ENCODE data around the gene RUNX3. TPM values are rescaled to one million over a fixed set of nuclear protein-coding genes. Genes with fewer than 3 reads are reported as not detected.

The RUNX3 gene
- total and polyA plus RNA-seq, 2 donors (not counting 3 experiments of a cell fraction or from before 2014, with no cell fraction given): not detected

- Histone ChIP-seq H3K4me1 (ENCODE audit: control insufficient read depth, extremely low read depth, insufficient read depth, low read length) (no peaks in the 10 kb centered on the region), H3K79me2 (ENCODE audit: control insufficient read depth, insufficient read depth, low read length) (no peaks in the 10 kb centered on the region), H3K4me3 (replicated peaks in 1 of 3; ENCODE audit: insufficient read depth in 1 of 3, low read depth in 1 of 3, low read length in 3 of 3) (no peak overlapping the region), H4K20me1 (replicated peaks; ENCODE audit: control insufficient read depth, extremely low read depth, insufficient read depth, low read length) (no peaks in the 10 kb centered on the region), H2AFZ (ENCODE audit: low read depth, low read length) (no peak overlapping the region), H3K9ac (replicated peaks; ENCODE audit: extremely low read depth, insufficient read depth, low read length) (no peak overlapping the region), H3K36me3 (ENCODE audit: control insufficient read depth in 2 of 2, extremely low read depth in 1 of 2, insufficient read depth in 2 of 2, low read length in 2 of 2) (no peaks in the 10 kb centered on the region), H3K4me2 (ENCODE audit: insufficient read depth, low read length) (no peak overlapping the region), H3K27ac (ENCODE audit: insufficient read depth, low read depth, low read length) (no peak overlapping the region), H3K27me3 (ENCODE audit: control insufficient read depth in 2 of 2, insufficient read depth in 2 of 2, low read length in 2 of 2) (peaks cover 0 to 6% of the 10 kb centered on the region in 2 experiments), H3K9me1 (replicated peaks; ENCODE audit: control insufficient read depth, extremely low read depth, insufficient read depth, low read length) (no peaks in the 10 kb centered on the region), H3K9me3 (replicated peaks; ENCODE audit: control insufficient read depth, insufficient read depth, low read length) (no peaks in the 10 kb centered on the region)
- TF ChIP-seq FOS (IDR thresholded peaks at IDR 0.05; ENCODE audit: borderline replicate concordance, insufficient read depth, low read length): no peak
- no peak for TF ChIP-seq POLR2A (IDR thresholded peaks at IDR 0.05; ENCODE audit: low read depth, low read length)
- no peak for TF ChIP-seq EZH2 (IDR thresholded peaks at IDR 0.05; ENCODE audit: borderline replicate concordance, low read depth, low read length, severe bottlenecking)
- TF ChIP-seq GATA2 (IDR thresholded peaks at IDR 0.05; ENCODE audit: insufficient read depth, insufficient read length, low read depth, low read length): no peak
- TF ChIP-seq POLR2AphosphoS5 (IDR thresholded peaks at IDR 0.05; ENCODE audit: insufficient read depth, low read depth, low read length): no peak
- no peak for TF ChIP-seq MAX (IDR thresholded peaks at IDR 0.05; ENCODE audit: insufficient read depth, insufficient read length)
- no peak for TF ChIP-seq JUN (IDR thresholded peaks at IDR 0.05; ENCODE audit: borderline replicate concordance, insufficient read depth, insufficient read length, low read depth)
- TF ChIP-seq MYC (IDR thresholded peaks at IDR 0.05; ENCODE audit: low read depth, low read length): no peak
- TF ChIP-seq, protein P1, sequence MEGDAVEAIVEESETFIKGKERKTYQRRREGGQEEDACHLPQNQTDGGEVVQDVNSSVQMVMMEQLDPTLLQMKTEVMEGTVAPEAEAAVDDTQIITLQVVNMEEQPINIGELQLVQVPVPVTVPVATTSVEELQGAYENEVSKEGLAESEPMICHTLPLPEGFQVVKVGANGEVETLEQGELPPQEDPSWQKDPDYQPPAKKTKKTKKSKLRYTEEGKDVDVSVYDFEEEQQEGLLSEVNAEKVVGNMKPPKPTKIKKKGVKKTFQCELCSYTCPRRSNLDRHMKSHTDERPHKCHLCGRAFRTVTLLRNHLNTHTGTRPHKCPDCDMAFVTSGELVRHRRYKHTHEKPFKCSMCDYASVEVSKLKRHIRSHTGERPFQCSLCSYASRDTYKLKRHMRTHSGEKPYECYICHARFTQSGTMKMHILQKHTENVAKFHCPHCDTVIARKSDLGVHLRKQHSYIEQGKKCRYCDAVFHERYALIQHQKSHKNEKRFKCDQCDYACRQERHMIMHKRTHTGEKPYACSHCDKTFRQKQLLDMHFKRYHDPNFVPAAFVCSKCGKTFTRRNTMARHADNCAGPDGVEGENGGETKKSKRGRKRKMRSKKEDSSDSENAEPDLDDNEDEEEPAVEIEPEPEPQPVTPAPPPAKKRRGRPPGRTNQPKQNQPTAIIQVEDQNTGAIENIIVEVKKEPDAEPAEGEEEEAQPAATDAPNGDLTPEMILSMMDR (IDR thresholded peaks at IDR 0.05; ENCODE audit: extremely low read depth in 1 of 2, insufficient read depth in 1 of 2, low read depth in 1 of 2, low read length in 2 of 2): no peak
- dilution Hi-C loops (cut with MboI; ENCODE audit: extremely low pct_ligation_motif_present, low sequenced_read_pairs): no loop called here
- no peak for FAIRE-seq
- BruUV-seq (replicated peaks): no TSS peak
- no peak for DNase-seq (ENCODE audit: low read depth, low spot score)
- CTCF ChIA-PET: interaction anchor here (1.2 to 4.4 kb wide), 2 partner anchors 47 to 207 kb away, joined by 3 to 37 read pairs; no protein-coding TSS in a partner anchor
- intact Hi-C loops (cut with micrococcal nuclease): no loop called here
- POLR2A ChIA-PET: no interaction called here
These were observed 33.9 kb downstream of the RUNX3 start for GRCh38 chr1:24896176-24896575.
